H1 (cell line): ENCODE results near the gene GTF2I. TPM values are rescaled to one million over a fixed set of nuclear protein-coding genes. Genes with fewer than 3 reads are reported as not detected.

Experiments used
- ATF3 ChIP-seq: IDR thresholded peaks from 2 replicates; pipeline ENCODE4 v1.6.1; 2011; ENCODE audit warnings: low read depth, mild to moderate bottlenecking, low read length; ENCODE audit not compliant: insufficient read depth
- RBBP5 ChIP-seq: IDR thresholded peaks from 2 replicates; pipeline ENCODE4 v1.7.1; 2012; ENCODE audit warnings: low read depth, mild to moderate bottlenecking, inconsistent platforms, low read length, moderate library complexity, borderline replicate concordance
- polyA plus RNA-seq, 7 experiments: library from polyadenylated mRNA; depleted of rRNA in 3 of 7; stranded (reverse) in 5 of 7; unstranded in 2 of 7; fragments of >200 nt in 5 of 7; fragments of 200-250 nt in 2 of 7; gene quantifications; 1 replicate in 5 of 7; 2 replicates in 1 of 7; 4 replicates in 1 of 7; pipeline versions ENCODE4 v1.2.1 to v1.2.3, GENCODE V29; 2011 to 2013; ENCODE audit warnings: missing spikeins in 2 of 7, mixed read lengths in 2 of 7
- total RNA-seq: library from RNA; stranded (reverse); fragmentation: NEBNext Ultra II Directional; extraction: Animal tissue kit (Norgen Biotek cat#: 25700); gene quantifications from 2 replicates; pipeline ENCODE4 v1.2.1, GENCODE V29; 2021

GTF2I gene
- total and polyA plus RNA-seq, 2 of the 8 experiments (the other 6 are each of a cell fraction or from before 2014, with no cell fraction given) = 46.7 to 316 TPM

- TF ChIP-seq RBBP5 = no peak
- TF ChIP-seq ATF3 = no peak
Measured at GRCh38 chr7:74713567-74713966, 56.0 kb downstream of the GTF2I start (continued).
